Globus pallidus (tissue), 1 donor: ENCODE results near the gene ZNF784.
A peak's percentile ranks its signal among the peaks of the same experiment; 100 is the strongest.

Experiments
- DNase-seq: peaks from one replicate; pipeline ENCODE4 v3.0.0-alpha.2; 2015; ENCODE audit warnings: low spot score

Gene ZNF784

GRCh38 chr19:55656552-55656951 is 32.2 kb upstream of the ZNF784 start:
- no peak for DNase-seq

- DNase-seq: no peak
These were observed 31.3 kb upstream of the ZNF784 start for GRCh38 chr19:55655648-55656040.

GRCh38 chr19:55654868-55655647 is 30.7 kb upstream of the ZNF784 start, which contains the start of gene U2AF2:
Gene U2AF2, plus strand, starts transcription at chr19:55655035. Its CDS starts 70 bp downstream, at chr19:55655105.
- DNase-seq: peak; percentile 95

- peak; percentile 99 for DNase-seq
These were observed 30.0 kb upstream of the ZNF784 start for GRCh38 chr19:55654323-55654867.

GRCh38 chr19:55653651-55654322 is 29.4 kb upstream of the ZNF784 start:
- peak; percentile 98 for DNase-seq

GRCh38 chr19:55652311-55653128 is 28.2 kb upstream of the ZNF784 start:
- DNase-seq: no peak

- DNase-seq: no peak
These were observed 26.9 kb upstream of the ZNF784 start for GRCh38 chr19:55651236-55651635.

- no peak for DNase-seq
These were observed 26.4 kb upstream of the ZNF784 start for GRCh38 chr19:55650602-55651230.

- no peak for DNase-seq
These were observed 25.8 kb upstream of the ZNF784 start for GRCh38 chr19:55650126-55650557.

GRCh38 chr19:55649268-55650125 is 25.1 kb upstream of the ZNF784 start:
- DNase-seq: no peak

- no peak for DNase-seq
These were observed 24.4 kb upstream of the ZNF784 start for GRCh38 chr19:55648585-55649267.

- peak; percentile 59 for DNase-seq
These were observed 23.6 kb upstream of the ZNF784 start, which contains the start of gene CCDC106 for GRCh38 chr19:55647732-55648584. Gene CCDC106, plus strand, starts transcription at chr19:55648212. Its CDS starts 835 bp downstream, at chr19:55649047.

- no peak for DNase-seq
These were observed 22.7 kb upstream of the ZNF784 start for GRCh38 chr19:55646889-55647731.

GRCh38 chr19:55645512-55645881 is 21.1 kb upstream of the ZNF784 start:
- no peak for DNase-seq

- no peak for DNase-seq
These were observed 20.6 kb upstream of the ZNF784 start for GRCh38 chr19:55644842-55645511.

- no peak for DNase-seq
These were observed 19.9 kb upstream of the ZNF784 start for GRCh38 chr19:55644191-55644833.

- DNase-seq: no peak
These were observed 19.5 kb upstream of the ZNF784 start for GRCh38 chr19:55643887-55644176.
